ENCODE measurements around the gene CDCA7L.

GRCh38 chr7:21922605-21923004 is 23.1 kb downstream of the CDCA7L start:
- TF ChIP-seq POLR2A (IDR thresholded peaks at IDR 0.05) (no peak), CTCF (IDR thresholded peaks at IDR 0.05) (no peak)
